NCI-H1092 treated with DMSO at 0.1 percent for 48 hours (cell line): ENCODE results near the gene CLSTN1.
A peak's percentile ranks its signal among the peaks of the same experiment; 100 is the strongest.
"Not testable (repeated sequence)": the region's sequence is repeated elsewhere in the genome, so short reads cannot be mapped to it uniquely, and the experiment has no call there.

Experiments used
- DNase-seq: peaks from one replicate; lab custom pipeline; 2025; lab: John Stamatoyannopoulos, UW

CLSTN1 gene

DNA sequence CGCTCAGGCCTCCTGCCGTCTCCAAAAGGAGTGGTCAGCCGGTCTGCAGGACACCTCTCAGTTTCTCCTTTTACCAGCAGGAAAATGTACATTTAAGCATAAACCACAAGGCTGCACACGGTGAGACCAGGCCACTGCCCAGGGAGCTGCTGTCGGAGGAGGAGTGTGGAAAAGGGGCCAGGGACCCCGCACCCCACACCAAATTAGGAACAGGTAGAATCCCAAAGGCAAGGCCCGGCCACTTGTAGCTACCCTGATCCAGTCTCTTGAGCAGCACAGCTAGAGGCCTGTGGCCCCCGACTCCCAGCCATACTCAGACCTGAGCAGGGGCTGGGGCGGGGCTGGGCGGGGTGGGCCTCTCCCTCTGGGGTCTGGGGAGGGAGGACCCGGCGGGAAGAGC, 94.2 kb downstream of the CLSTN1 start:
- no peak for DNase-seq

DNA sequence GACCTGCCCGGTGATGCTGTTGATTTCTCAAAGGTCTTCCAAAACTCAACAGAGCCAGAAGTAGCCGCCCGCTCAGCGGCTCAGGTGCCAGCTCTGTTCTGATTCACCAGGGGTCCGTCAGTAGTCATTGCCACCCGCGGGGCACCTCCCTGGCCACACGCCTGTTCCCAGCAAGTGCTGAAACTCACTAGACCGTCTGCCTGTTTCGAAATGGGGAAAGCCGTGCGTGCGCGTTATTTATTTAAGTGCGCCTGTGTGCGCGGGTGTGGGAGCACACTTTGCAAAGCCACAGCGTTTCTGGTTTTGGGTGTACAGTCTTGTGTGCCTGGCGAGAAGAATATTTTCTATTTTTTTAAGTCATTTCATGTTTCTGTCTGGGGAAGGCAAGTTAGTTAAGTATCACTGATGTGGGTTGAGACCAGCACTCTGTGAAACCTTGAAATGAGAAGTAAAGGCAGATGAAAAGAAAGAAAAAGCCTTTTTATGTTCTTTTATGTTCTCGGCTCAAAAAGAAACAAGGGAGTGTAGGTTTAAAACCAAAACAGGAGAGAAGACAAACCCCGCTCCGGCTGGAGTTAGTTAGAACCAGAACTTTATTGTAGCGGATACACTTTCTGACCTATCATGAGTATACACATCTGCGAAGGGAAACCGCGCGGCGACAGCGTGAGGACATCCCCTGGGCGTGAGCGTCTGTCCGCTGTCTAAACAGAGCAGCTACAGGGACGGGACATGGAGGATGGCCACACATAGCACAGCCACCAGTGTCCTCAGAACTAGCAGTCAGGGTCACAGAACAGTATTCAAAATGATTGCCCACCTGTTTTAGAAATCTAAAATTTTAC, 95.1 kb downstream of the CLSTN1 start:
- DNase-seq: no peak

DNA sequence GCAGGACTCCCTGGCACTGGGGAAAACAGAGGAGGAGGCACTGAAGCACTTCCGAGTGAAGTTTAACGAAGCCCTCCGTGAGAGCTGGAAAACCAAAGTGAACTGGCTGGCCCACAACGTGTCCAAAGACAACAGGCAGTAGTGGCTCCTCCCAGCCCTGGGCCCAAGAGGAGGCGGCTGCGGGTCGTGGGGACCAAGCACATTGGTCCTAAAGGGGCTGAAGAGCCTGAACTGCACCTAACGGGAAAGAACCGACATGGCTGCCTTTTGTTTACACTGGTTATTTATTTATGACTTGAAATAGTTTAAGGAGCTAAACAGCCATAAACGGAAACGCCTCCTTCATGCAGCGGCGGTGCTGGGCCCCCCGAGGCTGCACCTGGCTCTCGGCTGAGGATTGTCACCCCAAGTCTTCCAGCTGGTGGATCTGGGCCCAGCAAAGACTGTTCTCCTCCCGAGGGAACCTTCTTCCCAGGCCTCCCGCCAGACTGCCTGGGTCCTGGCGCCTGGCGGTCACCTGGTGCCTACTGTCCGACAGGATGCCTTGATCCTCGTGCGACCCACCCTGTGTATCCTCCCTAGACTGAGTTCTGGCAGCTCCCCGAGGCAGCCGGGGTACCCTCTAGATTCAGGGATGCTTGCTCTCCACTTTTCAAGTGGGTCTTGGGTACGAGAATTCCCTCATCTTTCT, 96.7 kb downstream of the CLSTN1 start:
- no peak for DNase-seq

DNA sequence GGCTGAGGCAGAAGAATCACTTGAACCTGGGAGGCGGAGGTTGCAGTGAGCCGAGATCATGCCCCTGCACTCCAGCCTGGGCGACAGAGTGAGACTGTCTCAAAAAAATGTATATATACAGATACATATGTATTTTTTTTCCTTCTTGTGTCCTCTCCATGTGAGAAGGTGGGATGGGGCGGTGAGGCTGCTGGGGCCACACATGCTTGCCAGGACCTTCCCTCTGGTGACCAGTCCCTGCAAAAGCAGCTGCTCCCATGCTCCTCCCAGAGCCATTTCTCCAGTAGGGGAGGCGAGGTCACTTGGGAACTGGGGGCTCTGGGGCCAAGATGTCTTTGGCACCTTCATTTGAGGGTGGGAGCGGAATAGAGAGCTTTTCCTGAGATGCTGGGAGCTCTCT, 97.4 kb downstream of the CLSTN1 start:
- DNase-seq: no peak

DNA sequence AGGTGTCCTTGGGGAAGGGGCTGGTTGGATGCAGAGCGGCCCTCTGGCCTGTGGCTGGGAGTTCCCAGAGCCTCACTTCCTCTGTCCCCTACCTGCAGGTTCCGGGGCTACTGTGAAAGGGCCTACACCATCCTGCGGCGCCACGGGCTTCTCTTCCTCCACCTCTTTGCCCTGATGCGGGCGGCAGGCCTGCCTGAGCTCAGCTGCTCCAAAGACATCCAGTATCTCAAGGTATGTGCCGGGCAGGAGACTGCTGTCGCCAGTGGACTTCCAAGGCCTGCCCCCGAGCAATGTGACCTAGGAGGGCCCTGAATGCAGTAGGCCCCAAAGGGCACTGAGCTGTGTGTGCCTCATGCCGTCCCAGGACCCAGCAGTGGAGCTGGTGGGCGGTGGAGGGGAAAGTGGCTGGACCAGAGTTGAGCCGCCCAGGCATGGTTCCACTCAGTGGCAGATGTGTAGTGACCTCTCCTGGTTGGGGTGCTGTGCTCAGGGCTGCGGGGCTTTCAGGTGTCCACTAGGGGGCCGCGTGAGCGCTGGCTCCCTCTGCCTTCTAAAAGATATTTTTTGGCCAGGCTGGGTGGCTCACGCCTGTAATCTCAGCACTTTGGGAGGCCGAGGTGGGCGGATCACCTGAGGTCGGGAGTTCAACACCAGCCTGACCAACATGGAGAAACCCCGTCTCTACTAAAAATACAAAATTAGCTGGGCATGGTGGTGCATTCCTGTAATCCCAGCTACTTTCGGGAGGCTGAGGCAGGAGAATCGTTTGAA, 98.9 kb downstream of the CLSTN1 start:
- DNase-seq: peak; percentile 43

DNA sequence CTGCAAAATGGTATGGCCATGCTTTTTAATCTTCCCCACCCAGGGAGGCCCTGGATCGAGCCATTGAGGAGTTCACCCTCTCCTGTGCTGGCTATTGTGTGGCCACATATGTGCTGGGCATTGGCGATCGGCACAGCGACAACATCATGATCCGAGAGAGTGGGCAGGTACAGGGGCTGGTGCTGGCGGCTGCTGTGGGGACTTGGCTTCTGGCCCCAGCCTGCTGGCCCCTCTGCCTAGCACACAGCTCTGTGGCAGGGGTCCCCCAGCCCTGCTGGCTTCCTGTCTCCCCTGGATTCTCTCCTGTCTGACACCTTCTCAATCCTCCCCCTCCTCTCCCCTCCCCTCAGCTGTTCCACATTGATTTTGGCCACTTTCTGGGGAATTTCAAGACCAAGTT, 99.8 kb downstream of the CLSTN1 start:
- no peak for DNase-seq

DNA sequence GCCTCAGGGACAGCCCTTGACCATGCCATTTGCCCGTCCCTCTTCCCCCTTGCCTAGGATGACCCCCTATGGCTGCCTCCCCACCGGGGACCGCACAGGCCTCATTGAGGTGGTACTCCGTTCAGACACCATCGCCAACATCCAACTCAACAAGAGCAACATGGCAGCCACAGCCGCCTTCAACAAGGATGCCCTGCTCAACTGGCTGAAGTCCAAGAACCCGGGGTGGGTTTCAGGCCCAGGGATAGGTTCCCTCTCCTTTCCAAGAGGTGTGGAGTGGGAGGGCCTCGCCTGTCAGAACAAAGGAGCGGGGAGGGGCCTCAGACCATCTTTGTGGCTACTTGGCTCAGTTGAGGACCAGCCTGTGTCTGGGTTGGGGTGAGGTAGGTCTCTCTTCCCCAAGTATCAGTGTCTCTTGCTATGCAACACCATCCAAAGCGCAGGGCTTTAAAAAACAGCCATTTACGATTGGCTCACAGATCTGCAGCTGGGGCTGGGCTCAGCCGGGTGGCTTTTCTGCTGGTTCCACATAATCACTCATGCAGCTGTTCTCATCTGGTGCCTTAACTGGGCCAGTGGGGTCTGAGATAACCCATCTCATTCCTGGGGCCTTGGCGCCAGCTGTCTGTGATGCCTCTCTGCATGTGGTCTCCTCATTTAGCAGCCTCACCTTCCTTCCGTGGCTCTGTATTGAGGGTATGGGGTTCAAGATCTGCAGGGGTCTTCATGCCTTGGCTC, 100.5 kb downstream of the CLSTN1 start:
- no peak for DNase-seq

DNA sequence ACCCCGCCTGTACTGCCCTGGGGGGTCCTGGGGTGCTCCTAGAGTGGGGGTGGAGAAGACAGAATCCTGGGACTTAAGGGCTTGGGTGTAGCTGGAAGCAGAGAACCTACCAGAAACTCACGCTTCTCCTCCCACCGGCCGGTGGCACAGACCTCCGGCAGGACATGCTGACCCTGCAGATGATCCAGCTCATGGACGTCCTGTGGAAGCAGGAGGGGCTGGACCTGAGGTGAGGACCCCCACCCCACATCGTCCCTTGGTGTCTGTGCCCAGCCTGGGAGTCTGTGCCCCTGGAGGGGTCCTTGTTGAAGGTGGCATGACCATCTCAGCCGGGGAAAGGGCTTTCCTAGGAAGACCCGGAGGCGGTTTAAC, 101.4 kb downstream of the CLSTN1 start:
- DNase-seq: no peak

DNA sequence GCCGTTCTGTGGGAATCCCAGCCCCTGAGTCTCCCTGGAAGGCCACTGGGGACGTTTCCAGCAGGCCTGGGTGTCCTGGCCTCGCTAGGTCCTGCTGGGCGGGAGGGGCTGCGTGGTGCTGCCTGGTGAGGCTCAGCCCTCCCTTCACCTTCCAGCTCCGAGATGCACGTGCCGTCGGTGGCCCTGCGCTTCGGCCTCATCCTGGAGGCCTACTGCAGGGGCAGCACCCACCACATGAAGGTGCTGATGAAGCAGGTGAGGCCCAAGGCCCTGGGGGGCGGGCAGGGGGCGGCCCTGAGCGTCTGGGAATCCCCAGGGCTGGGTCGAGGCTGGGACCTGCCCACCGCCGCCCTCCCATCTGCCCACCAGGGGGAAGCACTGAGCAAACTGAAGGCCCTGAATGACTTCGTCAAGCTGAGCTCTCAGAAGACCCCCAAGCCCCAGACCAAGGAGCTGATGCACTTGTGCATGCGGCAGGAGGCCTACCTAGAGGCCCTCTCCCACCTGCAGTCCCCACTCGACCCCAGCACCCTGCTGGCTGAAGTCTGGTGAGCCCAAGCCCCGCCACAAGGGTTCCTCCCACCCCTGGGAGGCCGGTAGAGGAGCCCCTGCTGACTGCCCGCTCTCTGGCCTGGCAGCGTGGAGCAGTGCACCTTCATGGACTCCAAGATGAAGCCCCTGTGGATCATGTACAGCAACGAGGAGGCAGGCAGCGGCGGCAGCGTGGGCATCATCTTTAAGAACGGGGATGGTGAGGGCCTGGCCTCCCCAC, 102.0 kb downstream of the CLSTN1 start:
- peak; percentile 16 for DNase-seq

DNA sequence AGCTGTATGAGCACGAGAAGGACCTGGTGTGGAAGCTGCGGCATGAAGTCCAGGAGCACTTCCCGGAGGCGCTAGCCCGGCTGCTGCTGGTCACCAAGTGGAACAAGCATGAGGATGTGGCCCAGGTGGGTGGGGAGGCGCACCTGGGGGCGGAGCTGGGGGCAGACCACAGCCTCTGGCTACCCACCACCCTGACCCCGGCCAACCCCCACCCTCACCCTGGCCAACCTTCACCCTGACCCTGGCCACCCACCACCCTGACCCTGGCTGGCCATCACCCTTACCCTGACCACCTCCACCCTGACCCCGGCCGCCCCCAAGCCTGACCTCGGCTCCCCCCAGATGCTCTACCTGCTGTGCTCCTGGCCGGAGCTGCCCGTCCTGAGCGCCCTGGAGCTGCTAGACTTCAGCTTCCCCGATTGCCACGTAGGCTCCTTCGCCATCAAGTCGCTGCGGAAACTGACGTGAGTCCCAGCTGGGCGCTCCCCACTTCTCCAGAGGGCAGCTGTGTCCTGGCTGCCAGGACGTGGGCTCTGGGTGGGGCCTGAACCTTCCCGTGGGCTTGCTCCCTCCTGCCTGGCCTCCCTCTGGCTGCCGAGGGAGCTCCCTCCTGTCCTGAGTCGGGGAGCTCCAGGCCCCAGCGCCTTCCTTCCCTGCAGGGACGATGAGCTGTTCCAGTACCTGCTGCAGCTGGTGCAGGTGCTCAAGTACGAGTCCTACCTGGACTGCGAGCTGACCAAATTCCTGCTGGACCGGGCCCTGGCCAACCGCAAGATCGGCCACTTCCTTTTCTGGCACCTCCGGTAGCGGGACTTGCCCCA, 102.8 kb downstream of the CLSTN1 start:
- no peak for DNase-seq

DNA sequence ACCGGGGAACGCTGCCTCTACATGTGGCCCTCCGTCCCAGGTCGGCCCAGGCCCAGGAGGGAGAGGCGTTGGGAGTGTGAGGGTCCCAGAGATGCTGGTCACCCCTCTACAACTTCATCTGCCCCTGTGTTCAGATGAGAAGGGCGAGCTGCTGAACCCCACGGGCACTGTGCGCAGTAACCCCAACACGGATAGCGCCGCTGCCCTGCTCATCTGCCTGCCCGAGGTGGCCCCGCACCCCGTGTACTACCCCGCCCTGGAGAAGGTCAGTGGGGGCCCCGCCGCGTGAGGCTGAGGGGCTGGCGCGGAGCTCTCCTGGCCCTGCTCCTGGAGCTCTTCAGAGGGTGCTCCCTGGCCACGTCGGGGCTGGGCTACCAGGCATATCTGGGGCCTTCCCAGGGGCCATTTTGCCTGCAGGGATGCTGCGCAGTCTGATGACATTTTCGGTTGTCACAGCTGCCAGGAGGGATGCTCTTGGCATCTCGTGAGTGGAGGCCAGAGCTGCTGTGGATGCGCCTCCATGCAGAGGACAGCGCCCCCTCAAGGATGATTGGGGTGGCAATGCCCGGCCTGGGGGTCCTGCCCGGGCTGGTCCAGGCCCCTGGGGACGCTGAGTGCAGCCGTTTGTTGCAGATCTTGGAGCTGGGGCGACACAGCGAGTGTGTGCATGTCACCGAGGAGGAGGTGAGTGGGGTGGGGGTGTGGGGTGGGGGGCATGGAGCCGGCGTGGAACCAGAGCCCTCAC, 103.6 kb downstream of the CLSTN1 start:
- no peak for DNase-seq

DNA sequence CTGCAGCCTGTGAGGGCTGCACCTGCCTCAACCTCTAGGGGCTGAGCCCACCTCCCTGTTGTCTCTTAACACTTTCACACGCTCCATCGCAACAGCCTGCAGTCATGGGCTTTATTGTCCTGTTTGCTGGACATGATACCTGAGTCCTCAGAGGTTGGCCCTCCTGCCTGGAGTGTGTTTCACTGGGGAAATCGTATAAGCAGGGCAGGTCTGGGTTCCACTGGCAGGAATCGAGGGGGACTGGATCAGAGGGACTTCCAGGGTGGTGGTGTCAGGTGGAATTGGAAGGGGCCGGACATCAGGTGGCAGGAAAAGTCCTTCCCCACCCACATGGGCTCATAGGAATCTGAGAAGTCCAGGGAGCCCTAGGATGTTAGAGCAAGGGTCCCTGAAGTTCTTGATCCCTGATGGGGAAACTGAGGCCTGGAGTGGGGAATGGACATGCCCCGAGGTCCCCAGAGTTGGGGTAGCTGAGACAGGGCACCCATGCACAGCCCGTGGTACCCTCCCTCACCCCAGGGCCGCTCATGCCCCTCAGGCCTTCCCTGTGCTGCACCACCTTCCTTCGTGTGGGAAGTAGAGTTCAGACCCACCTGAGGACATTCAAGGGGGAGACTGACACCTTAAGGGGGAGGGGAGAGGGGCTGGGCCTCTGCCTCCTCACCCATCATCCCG, 105.6 kb downstream of the CLSTN1 start:
- no peak for DNase-seq

DNA sequence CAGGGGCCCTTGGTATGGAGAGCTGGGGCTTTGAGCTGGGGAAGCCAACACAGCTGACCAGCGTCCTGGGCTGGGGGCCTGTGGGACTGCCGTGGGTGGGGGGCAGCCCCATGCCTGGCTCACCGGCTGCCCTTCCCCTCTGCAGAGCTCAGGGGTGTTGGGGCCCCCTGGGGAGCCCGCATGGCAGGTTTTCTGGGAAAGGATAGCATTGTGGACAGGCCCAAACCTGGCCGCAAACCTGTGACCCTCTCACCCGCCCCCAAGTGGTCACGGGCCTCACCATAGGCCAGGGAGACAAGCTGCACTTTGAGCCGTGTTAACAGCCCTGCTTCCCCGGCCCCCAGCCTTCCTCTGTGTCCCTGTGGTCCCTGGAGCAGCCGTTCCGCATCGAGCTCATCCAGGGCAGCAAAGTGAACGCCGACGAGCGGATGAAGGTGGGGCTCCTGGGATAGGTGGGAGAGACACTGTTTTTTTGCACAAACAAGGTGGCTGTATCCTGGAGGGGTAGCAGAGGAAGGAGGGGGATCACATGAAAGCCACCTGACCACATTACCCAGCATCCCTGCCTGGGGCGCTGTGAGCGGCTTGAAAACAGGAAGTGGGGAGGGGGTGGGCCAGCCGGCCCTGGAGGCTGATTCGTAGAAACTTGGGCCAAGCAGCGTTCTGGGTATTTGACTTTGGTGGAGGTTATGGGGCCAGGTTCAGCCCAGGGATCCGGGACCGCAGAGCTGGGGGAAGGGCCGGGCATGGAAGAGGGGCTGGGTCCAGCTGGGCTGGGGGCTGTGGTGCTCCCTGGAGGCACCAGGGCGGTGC, 106.4 kb downstream of the CLSTN1 start:
- peak; percentile 15 for DNase-seq

DNA sequence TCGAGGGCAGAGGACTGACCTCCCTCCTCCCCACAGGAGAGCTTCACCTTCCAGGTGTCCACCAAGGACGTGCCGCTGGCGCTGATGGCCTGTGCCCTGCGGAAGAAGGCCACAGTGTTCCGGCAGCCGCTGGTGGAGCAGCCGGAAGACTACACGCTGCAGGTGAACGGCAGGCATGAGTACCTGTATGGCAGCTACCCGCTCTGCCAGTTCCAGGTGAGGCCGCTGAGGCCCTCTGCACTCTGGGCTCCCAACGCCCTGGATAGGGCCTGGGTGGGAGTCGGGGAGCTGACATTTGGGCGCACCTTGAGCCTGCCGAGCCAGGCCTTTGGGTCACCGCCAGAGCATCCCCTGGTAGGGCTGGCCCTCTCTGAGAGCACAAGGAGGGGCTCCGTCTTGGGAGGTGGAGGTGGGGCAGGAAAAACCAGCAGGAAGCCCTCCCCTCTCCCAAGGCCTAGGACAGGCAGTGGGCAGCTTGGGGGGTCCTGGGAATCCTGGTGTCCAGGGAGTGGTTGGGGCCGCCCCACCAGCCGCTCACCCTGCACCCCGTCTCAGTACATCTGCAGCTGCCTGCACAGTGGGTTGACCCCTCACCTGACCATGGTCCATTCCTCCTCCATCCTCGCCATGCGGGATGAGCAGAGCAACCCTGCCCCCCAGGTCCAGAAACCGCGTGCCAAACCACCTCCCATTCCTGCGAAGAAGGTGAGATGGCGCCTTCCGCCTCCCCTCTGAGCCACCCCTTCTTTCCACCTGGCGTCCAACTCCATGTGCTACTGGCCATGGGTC, 107.2 kb downstream of the CLSTN1 start:
- no peak for DNase-seq

DNA sequence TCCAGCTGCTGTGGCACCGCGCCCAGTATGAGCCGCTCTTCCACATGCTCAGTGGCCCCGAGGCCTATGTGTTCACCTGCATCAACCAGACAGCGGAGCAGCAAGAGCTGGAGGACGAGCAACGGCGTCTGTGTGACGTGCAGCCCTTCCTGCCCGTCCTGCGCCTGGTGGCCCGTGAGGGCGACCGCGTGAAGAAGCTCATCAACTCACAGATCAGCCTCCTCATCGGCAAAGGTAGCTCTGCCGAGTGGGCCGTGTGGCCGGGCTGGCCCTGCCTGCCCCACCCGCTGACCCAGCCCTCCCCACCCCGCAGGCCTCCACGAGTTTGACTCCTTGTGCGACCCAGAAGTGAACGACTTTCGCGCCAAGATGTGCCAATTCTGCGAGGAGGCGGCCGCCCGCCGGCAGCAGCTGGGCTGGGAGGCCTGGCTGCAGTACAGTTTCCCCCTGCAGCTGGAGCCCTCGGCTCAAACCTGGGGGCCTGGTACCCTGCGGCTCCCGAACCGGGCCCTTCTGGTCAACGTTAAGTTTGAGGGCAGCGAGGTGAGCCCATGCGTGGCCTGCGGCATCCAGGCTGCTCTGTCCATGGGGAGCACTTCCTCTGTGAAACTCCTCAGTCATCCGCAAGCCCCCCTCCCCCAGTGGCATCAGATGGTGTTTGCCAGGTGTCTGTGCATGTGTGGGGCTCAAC, 108.1 kb downstream of the CLSTN1 start:
- no peak for DNase-seq

DNA sequence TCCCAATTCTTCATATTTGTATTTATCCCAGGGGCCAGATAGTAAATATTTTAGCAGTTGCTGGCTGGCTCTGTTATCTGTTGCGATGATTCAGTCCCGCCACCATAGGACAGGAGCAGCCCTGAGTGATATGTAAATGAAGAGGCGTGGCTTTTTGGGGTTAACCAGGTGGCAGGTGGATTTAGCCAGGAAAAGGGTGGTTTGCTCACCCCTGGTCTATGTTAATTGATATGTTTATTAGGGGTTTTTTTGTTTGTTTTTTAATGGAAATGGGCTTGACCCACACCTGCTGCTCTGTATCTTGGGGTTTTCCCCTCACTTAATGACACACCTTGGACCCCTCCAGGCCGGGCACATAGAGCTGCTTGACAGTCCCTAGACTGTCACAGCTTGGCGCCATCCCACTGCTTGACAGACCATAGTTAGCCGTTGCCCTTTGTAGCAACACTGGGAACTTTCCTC, 109.5 kb downstream of the CLSTN1 start:
- no peak for DNase-seq

DNA sequence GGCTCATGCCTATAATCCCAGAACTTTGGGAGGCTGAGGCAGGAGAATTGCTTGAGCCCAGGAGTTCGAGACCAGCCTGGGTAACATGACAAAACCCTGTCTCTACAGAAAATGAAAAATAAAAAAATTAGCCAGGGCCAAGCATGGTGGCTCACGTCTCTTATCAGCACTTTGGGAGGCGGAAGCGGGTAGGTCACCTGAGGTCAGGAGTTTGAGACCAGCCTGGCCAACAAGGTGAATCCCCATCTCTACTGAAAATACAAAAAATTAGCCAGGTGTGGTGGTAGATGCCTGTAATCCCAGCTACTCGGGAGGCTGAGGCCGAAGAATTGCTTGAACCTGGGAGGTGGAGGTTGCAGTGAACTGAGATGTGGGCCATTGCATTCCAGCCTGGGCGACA, 111.0 kb downstream of the CLSTN1 start:
- not testable (repeated sequence) for DNase-seq
